Loucy (cell line): ENCODE data around the gene NMU.

ENCODE experiments used
- H2AFZ ChIP-seq: fragments of 200-600 bp; sonication (generic); 2 replicates; pipeline ENCODE4 v1.6.0; 2016; ENCODE audit warnings: antibody characterized with exemption, mild to moderate bottlenecking, low read length, moderate library complexity
- H3F3A ChIP-seq: fragments of 200-600 bp; 2 replicates; pipeline ENCODE4 v1.6.0; 2016; ENCODE audit warnings: antibody characterized with exemption, low read depth, mild to moderate bottlenecking
- H3K27me3 ChIP-seq: fragments of 200-600 bp; sonication (generic); 2 replicates; pipeline ENCODE4 v1.6.1; 2014; ENCODE audit warnings: low read length, mild to moderate bottlenecking; ENCODE audit not compliant: insufficient read depth, poor library complexity, severe bottlenecking
- H3K36me3 ChIP-seq: fragments of 200-600 bp; sonication (generic); 2 replicates; pipeline ENCODE4 v1.6.1; 2016; ENCODE audit warnings: low read length; ENCODE audit not compliant: insufficient read depth
- H3K4me1 ChIP-seq: fragments of 200-600 bp; sonication (generic); 2 replicates; pipeline ENCODE4 v1.5.1; 2014; ENCODE audit warnings: low read length, mild to moderate bottlenecking; ENCODE audit not compliant: insufficient read depth, poor library complexity, severe bottlenecking
- H3K4me2 ChIP-seq: fragments of 200-600 bp; sonication (generic); 2 replicates; pipeline ENCODE4 v1.6.0; 2014; ENCODE audit warnings: antibody characterized with exemption, low read length, low read depth, mild to moderate bottlenecking; ENCODE audit not compliant: poor library complexity, severe bottlenecking
- H3K4me3 ChIP-seq: fragments of 200-600 bp; sonication (generic); 2 replicates; pipeline ENCODE4 v1.5.1; 2014; ENCODE audit warnings: low read length, mild to moderate bottlenecking, mixed read lengths; ENCODE audit not compliant: poor library complexity, severe bottlenecking
- H3K79me2 ChIP-seq: fragments of 200-600 bp; sonication (generic); 2 replicates; pipeline ENCODE4 v1.6.1; 2014; ENCODE audit warnings: low read length; ENCODE audit not compliant: insufficient read depth
- H3K9ac ChIP-seq: fragments of 200-600 bp; sonication (generic); 2 replicates; pipeline ENCODE4 v1.6.0; 2014; ENCODE audit warnings: mild to moderate bottlenecking, low read depth, low read length, moderate library complexity; ENCODE audit not compliant: poor library complexity, severe bottlenecking
- H3K9me2 ChIP-seq: fragments of 200-600 bp; sonication (generic); replicated peaks from 2 replicates; pipeline ENCODE4 v1.6.1; 2016; ENCODE audit warnings: low read depth, low read length, mixed read lengths
- H3K9me3 ChIP-seq: fragments of 200-600 bp; sonication (generic); 2 replicates; pipeline ENCODE4 v1.6.1; 2014; ENCODE audit warnings: mild to moderate bottlenecking, antibody characterized with exemption, low read length, low read depth; ENCODE audit not compliant: insufficient read depth
- H4K20me1 ChIP-seq: fragments of 200-600 bp; sonication (generic); 2 replicates; pipeline ENCODE4 v1.6.0; 2014; ENCODE audit warnings: antibody characterized with exemption, low read length, mild to moderate bottlenecking; ENCODE audit not compliant: insufficient read depth, poor library complexity, severe bottlenecking
- CTCF ChIP-seq: fragments of 200-600 bp; sonication (generic); conservative IDR thresholded peaks from 2 replicates; pipeline ENCODE4 v1.5.1; 2014; ENCODE audit warnings: mild to moderate bottlenecking, antibody characterized with exemption, low read length
- EZH2phosphoT487 ChIP-seq: fragments of 200-600 bp; IDR thresholded peaks from 2 replicates; pipeline ENCODE4 v1.6.1; 2018; ENCODE audit warnings: antibody characterized with exemption, mild to moderate bottlenecking, moderate library complexity, borderline replicate concordance

Gene NMU

GRCh38 chr4:55568905-55569504 is 67.1 kb downstream of the NMU start:
- Histone ChIP-seq H3K4me1 (no peaks in the 10 kb centered on the region), H3K36me3 (no peaks in the 10 kb centered on the region), H3K9ac (no peak overlapping the region), H3K9me2 (no peaks in the 10 kb centered on the region), H3K27me3 (no peaks in the 10 kb centered on the region), H4K20me1 (no peaks in the 10 kb centered on the region), H3K4me3 (no peak overlapping the region), H2AFZ (no peak overlapping the region), H3K9me3 (no peaks in the 10 kb centered on the region), H3K79me2 (no peaks in the 10 kb centered on the region), H3F3A (no peaks in the 10 kb centered on the region), H3K4me2 (no peak overlapping the region)
- no peak for TF ChIP-seq EZH2phosphoT487
- no peak for TF ChIP-seq CTCF

GRCh38 chr4:55561889-55562288 is 74.2 kb downstream of the NMU start:
- H3F3A ChIP-seq, result no peaks in the 10 kb centered on the region
- no peak for TF ChIP-seq EZH2phosphoT487
- TF ChIP-seq CTCF, result no peak
- H3K4me2 ChIP-seq, result no peak overlapping the region

GRCh38 chr4:55560096-55560495 is 76.0 kb downstream of the NMU start:
- Histone ChIP-seq H3K9ac (no peak overlapping the region), H2AFZ (no peak overlapping the region), H3K9me2 (no peaks in the 10 kb centered on the region), H3K79me2 (no peaks in the 10 kb centered on the region), H3K36me3 (no peaks in the 10 kb centered on the region), H3F3A (no peaks in the 10 kb centered on the region), H3K9me3 (no peaks in the 10 kb centered on the region), H4K20me1 (no peaks in the 10 kb centered on the region), H3K4me2 (no peak overlapping the region), H3K4me1 (no peaks in the 10 kb centered on the region), H3K4me3 (no peak overlapping the region), H3K27me3 (no peaks in the 10 kb centered on the region)
- TF ChIP-seq CTCF, result no peak
- no peak for TF ChIP-seq EZH2phosphoT487

More at GRCh38 chr4:55561889-55562288, 74.2 kb downstream of the NMU start:
- Histone ChIP-seq H4K20me1 (no peaks in the 10 kb centered on the region), H3K9ac (no peak overlapping the region), H3K36me3 (no peaks in the 10 kb centered on the region), H3K4me1 (no peaks in the 10 kb centered on the region), H2AFZ (no peak overlapping the region), H3K4me3 (no peak overlapping the region), H3K9me2 (no peaks in the 10 kb centered on the region), H3K9me3 (no peaks in the 10 kb centered on the region), H3K79me2 (no peaks in the 10 kb centered on the region), H3K27me3 (no peaks in the 10 kb centered on the region)
